Epithelial cell of proximal tubule (primary cell): ENCODE data around the gene SLC26A9. TPM values are rescaled to one million over a fixed set of nuclear protein-coding genes. Genes with fewer than 3 reads are reported as not detected.

Source experiments
- DNase-seq: peaks from one replicate; pipeline ENCODE4 v3.0.0-alpha.2; 2011; ENCODE audit warnings: low read depth
- H3K4me3 ChIP-seq: 2 replicates; pipeline ENCODE4 v1.5.1; 2011; ENCODE audit warnings: low read depth, mild to moderate bottlenecking, low read length
- CTCF ChIP-seq: conservative IDR thresholded peaks from 2 replicates; pipeline ENCODE4 v1.5.1; 2012; ENCODE audit warnings: low read depth, mild to moderate bottlenecking, low read length
- total RNA-seq: library from RNA; depleted of rRNA; stranded (reverse); fragments of >200 nt; gene quantifications from 2 replicates; pipeline ENCODE4 v1.2.3, GENCODE V29; 2015

SLC26A9 gene
- total RNA-seq, 1 donor from 2014 or later = not detected

GRCh38 chr1:205967554-205968335 is 24.5 kb upstream of the SLC26A9 start:
- H3K4me3 ChIP-seq = no peak overlapping the region
- no peak for DNase-seq
- no peak for TF ChIP-seq CTCF

- H3K4me3 ChIP-seq = no peak overlapping the region
- DNase-seq = no peak
- TF ChIP-seq CTCF = no peak
Observed at GRCh38 chr1:205965036-205965884, 22.0 kb upstream of the SLC26A9 start.

- TF ChIP-seq CTCF = no peak
- H3K4me3 ChIP-seq = no peak overlapping the region
- peak; percentile 87 for DNase-seq
Observed at GRCh38 chr1:205963352-205964155, 20.3 kb upstream of the SLC26A9 start.

GRCh38 chr1:205962821-205963221 is 19.6 kb upstream of the SLC26A9 start:
- no peak for TF ChIP-seq CTCF
- DNase-seq = no peak
- no peak overlapping the region for H3K4me3 ChIP-seq

GRCh38 chr1:205961991-205962820 is 18.9 kb upstream of the SLC26A9 start:
- no peak for DNase-seq
- no peak overlapping the region for H3K4me3 ChIP-seq
- no peak for TF ChIP-seq CTCF

- no peak for TF ChIP-seq CTCF
- no peak overlapping the region for H3K4me3 ChIP-seq
- DNase-seq = no peak
Observed at GRCh38 chr1:205961405-205961804, 18.1 kb upstream of the SLC26A9 start.
